Left lung (tissue), 10 donors: ENCODE data around the gene RANGRF. TPM values are rescaled to one million over a fixed set of nuclear protein-coding genes. Genes with fewer than 3 reads are reported as not detected.

ENCODE experiments used
- ATAC-seq: fragments of 200-7000 bp; cut with Tn5 transposase; one replicate; pipeline ENCODE4 v1.9.1; 2020; ENCODE audit warnings: moderate library complexity
- DNase-seq, 4 donors: peaks; one replicate each; pipeline ENCODE4 v3.0.0-alpha.2; 2013 to 2020
- H3K27ac ChIP-seq, 2 donors: fragments of 200-600 bp; sonication (generic) in 1 of 2; one replicate each; pipeline versions ENCODE4 v1.5.0 to v1.8.0; 2020 to 2021
- H3K27me3 ChIP-seq, 2 donors: fragments of 200-600 bp; sonication (generic) in 1 of 2; one replicate each; pipeline versions ENCODE4 v1.5.0 to v1.8.0; 2020 to 2021
- H3K36me3 ChIP-seq, 2 donors: fragments of 200-600 bp; sonication (generic) in 1 of 2; one replicate each; pipeline versions ENCODE4 v1.5.0 to v1.8.0; 2020 to 2021
- H3K4me1 ChIP-seq, 2 donors: fragments of 200-600 bp; one replicate each; pipeline ENCODE4 v1.8.0; 2021
- H3K4me3 ChIP-seq, 2 donors: fragments of 200-600 bp; sonication (generic) in 1 of 2; one replicate each; pipeline versions ENCODE4 v1.5.0 to v1.8.0; 2020 to 2021; ENCODE audit warnings: mild to moderate bottlenecking in 1 of 2
- H3K9me3 ChIP-seq, 2 donors: fragments of 200-600 bp; sonication (generic) in 1 of 2; one replicate each; pipeline versions ENCODE4 v1.5.0 to v1.8.0; 2020 to 2021
- intact Hi-C, 2 donors: fragments of 100-400 bp; cut with DNase I; formaldehyde crosslinking; loops; one replicate each; pipeline versions ENCODE4 v1.11.2 to v1.14.2; 2022
- polyA plus RNA-seq, 6 donors: library from polyadenylated mRNA; unstranded; fragments of 120-200 nt; gene quantifications; one replicate each; pipeline ENCODE4 v1.2.1, GENCODE V29; 2013; ENCODE audit not compliant: insufficient read length in 6 of 6
- total RNA-seq, 2 donors: library from RNA; stranded (reverse); fragmentation: NEBNext Ultra II Directional; extraction: Animal tissue kit (Norgen Biotek cat#: 25700); gene quantifications; one replicate each; pipeline ENCODE4 v1.2.1, GENCODE V29; 2021
- TF ChIP-seq, protein P1 (sequence below), 2 donors: fragments of 200-600 bp; sonication (generic) in 1 of 2; IDR thresholded peaks; one replicate each; pipeline versions ENCODE4 v1.5.0 to v1.8.0; 2021; ENCODE audit warnings: antibody characterized with exemption in 2 of 2
- donor health status: DM: no; HTN: yes; CAD: no.
- donor health status: DM: no; HTN: no; CAD: no.

RANGRF gene
- total and polyA plus RNA-seq, 8 donors = 22.9 to 33.2 (median 24.8) TPM

GRCh38 chr17:8337802-8338752, 49.6 kb downstream of the RANGRF start:
- Histone ChIP-seq H3K36me3 (no peaks in the 10 kb centered on the region), H3K9me3 (no peaks in the 10 kb centered on the region), H3K27me3 (no peaks in the 10 kb centered on the region), H3K27ac (no peak overlapping the region), H3K4me3 (no peak overlapping the region), H3K4me1 (peaks cover 0 to 6% of the 10 kb centered on the region in 2 donors)
- no peak for DNase-seq
- no peak for ATAC-seq
- intact Hi-C loops = no loop called here
- TF ChIP-seq, protein P1, sequence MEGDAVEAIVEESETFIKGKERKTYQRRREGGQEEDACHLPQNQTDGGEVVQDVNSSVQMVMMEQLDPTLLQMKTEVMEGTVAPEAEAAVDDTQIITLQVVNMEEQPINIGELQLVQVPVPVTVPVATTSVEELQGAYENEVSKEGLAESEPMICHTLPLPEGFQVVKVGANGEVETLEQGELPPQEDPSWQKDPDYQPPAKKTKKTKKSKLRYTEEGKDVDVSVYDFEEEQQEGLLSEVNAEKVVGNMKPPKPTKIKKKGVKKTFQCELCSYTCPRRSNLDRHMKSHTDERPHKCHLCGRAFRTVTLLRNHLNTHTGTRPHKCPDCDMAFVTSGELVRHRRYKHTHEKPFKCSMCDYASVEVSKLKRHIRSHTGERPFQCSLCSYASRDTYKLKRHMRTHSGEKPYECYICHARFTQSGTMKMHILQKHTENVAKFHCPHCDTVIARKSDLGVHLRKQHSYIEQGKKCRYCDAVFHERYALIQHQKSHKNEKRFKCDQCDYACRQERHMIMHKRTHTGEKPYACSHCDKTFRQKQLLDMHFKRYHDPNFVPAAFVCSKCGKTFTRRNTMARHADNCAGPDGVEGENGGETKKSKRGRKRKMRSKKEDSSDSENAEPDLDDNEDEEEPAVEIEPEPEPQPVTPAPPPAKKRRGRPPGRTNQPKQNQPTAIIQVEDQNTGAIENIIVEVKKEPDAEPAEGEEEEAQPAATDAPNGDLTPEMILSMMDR (IDR thresholded peaks at IDR 0.05) = no peak

DNA sequence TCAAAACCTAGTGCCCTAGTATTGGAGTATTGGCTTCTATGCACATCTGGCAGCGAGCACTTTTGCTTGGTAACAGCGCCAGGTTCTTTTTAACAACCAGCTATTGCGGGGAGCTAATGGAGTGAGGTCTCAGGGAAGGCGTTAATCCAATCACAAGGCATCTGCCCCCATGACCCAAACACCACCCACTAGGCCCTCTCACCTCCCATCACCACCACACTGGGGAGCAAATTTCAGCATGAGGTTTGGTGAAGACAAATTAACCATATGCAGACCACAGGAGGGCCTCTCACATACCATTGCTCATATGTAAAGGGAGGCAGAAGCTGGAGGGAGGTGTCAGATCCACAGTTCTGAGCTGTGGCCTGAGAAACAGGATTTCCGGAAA, 50.3 kb downstream of the RANGRF start:
- TF ChIP-seq, protein P1 (IDR thresholded peaks at IDR 0.05) = no peak

GRCh38 chr17:8339540-8339939, 51.1 kb downstream of the RANGRF start, which contains the start of gene ODF4:
TSS of gene ODF4 (plus strand) at chr17:8339840. CDS start at chr17:8340052, 212 bp downstream.
- Histone ChIP-seq H3K36me3 (no peaks in the 10 kb centered on the region), H3K27me3 (no peaks in the 10 kb centered on the region), H3K4me3 (no peak within 1 kb of the TSS), H3K27ac (no peak within 1 kb of the TSS), H3K4me1 (peaks cover 0 to 6% of the 10 kb centered on the region in 2 donors), H3K9me3 (no peaks in the 10 kb centered on the region)
- ATAC-seq (no peak), DNase-seq (no peak)
- TF ChIP-seq, protein P1 (IDR thresholded peaks at IDR 0.05) = no peak
- intact Hi-C loops = no loop called here

More for the DNA sequence above, 50.3 kb downstream of the RANGRF start:
- intact Hi-C loops = no loop called here
- Histone ChIP-seq H3K4me1 (peaks cover 0 to 6% of the 10 kb centered on the region in 2 donors), H3K4me3 (no peak overlapping the region), H3K27ac (no peak overlapping the region), H3K27me3 (no peaks in the 10 kb centered on the region), H3K9me3 (no peaks in the 10 kb centered on the region), H3K36me3 (no peaks in the 10 kb centered on the region)
- no peak for ATAC-seq
- DNase-seq = no peak

Other genes with a start within 250 kb of the RANGRF start
- gene ALOX15B, start 249.6 kb upstream of the RANGRF start, total RNA-seq = 100 to 1,000 TPM in 1 of 2 donors, 10 to 100 TPM in 1; 52.5 to 112 TPM
- under 1 TPM; 0.38 to 0.60 (median 0.45) TPM for gene ALOX15B, start 249.6 kb upstream of the RANGRF start, polyA plus RNA-seq
- under 1 TPM in 1 of 2 donors, not detected in 1; 0.32 TPM for gene ALOX12B, start 201.0 kb upstream of the RANGRF start, total RNA-seq
- gene ALOX12B, start 201.0 kb upstream of the RANGRF start, polyA plus RNA-seq = under 1 TPM in 4 of 6 donors, not detected in 2; 0.20 to 0.32 (median 0.26) TPM
- gene ALOXE3, start 170.2 kb upstream of the RANGRF start, total RNA-seq = under 1 TPM; 0.23 to 0.55 TPM
- gene ALOXE3, start 170.2 kb upstream of the RANGRF start, polyA plus RNA-seq = under 1 TPM in 2 of 6 donors, not detected in 4; 0.05 to 0.06 TPM
- gene HES7, start 164.6 kb upstream of the RANGRF start, total RNA-seq = under 1 TPM in 1 of 2 donors, not detected in 1; 0.52 TPM
- gene HES7, start 164.6 kb upstream of the RANGRF start, polyA plus RNA-seq = under 1 TPM in 2 of 6 donors, not detected in 4; 0.10 to 0.20 TPM
- gene PER1, start 136.3 kb upstream of the RANGRF start, total RNA-seq = 100 to 1,000 TPM; 101 to 111 TPM
- 10 to 100 TPM; 28.0 to 84.0 (median 41.4) TPM for gene PER1, start 136.3 kb upstream of the RANGRF start, polyA plus RNA-seq
- gene VAMP2, start 125.7 kb upstream of the RANGRF start, total RNA-seq = 10 to 100 TPM; 48.3 to 48.9 TPM
- 100 to 1,000 TPM in 4 of 6 donors, 10 to 100 TPM in 2; 86.2 to 108 (median 103) TPM for gene VAMP2, start 125.7 kb upstream of the RANGRF start, polyA plus RNA-seq
- 10 to 100 TPM; 15.0 to 15.9 TPM for gene TMEM107, start 112.3 kb upstream of the RANGRF start, total RNA-seq
- 10 to 100 TPM; 17.3 to 21.0 (median 19.7) TPM for gene TMEM107, start 112.3 kb upstream of the RANGRF start, polyA plus RNA-seq
- 10 to 100 TPM in 1 of 2 donors, 1 to 10 TPM in 1; 8.8 to 10.6 TPM for gene BORCS6, start 98.5 kb upstream of the RANGRF start, total RNA-seq
- gene BORCS6, start 98.5 kb upstream of the RANGRF start, polyA plus RNA-seq = 1 to 10 TPM; 2.4 to 4.1 (median 3.2) TPM
- gene AURKB, start 78.1 kb upstream of the RANGRF start, total RNA-seq = 10 to 100 TPM in 1 of 2 donors, 1 to 10 TPM in 1; 2.7 to 10.2 TPM
- gene AURKB, start 78.1 kb upstream of the RANGRF start, polyA plus RNA-seq = 10 to 100 TPM; 21.3 to 58.0 (median 36.6) TPM
- 10 to 100 TPM; 49.1 to 53.1 TPM for gene CTC1, start 40.6 kb upstream of the RANGRF start, total RNA-seq
- 10 to 100 TPM; 23.4 to 38.6 (median 32.2) TPM for gene CTC1, start 40.6 kb upstream of the RANGRF start, polyA plus RNA-seq
- gene PFAS, start 39.4 kb upstream of the RANGRF start, total RNA-seq = 10 to 100 TPM; 25.9 to 51.0 TPM
- gene PFAS, start 39.4 kb upstream of the RANGRF start, polyA plus RNA-seq = 10 to 100 TPM; 36.7 to 48.8 (median 41.7) TPM
- 10 to 100 TPM in 1 of 2 donors, 1 to 10 TPM in 1; 8.5 to 11.1 TPM for gene SLC25A35, start 6.7 kb downstream of the RANGRF start, total RNA-seq
- gene SLC25A35, start 6.7 kb downstream of the RANGRF start, polyA plus RNA-seq = 1 to 10 TPM; 2.6 to 4.8 (median 3.4) TPM
- gene ARHGEF15, start 21.6 kb downstream of the RANGRF start, total RNA-seq = 10 to 100 TPM; 18.4 to 25.4 TPM
- gene ARHGEF15, start 21.6 kb downstream of the RANGRF start, polyA plus RNA-seq = 10 to 100 TPM; 32.1 to 50.6 (median 39.1) TPM
- not detected for gene ODF4, start 51.2 kb downstream of the RANGRF start, total RNA-seq
- not detected for gene ODF4, start 51.2 kb downstream of the RANGRF start, polyA plus RNA-seq
- 1,000 to 10,000 TPM; 1,094 to 1,210 TPM for gene RPL26, start 94.5 kb downstream of the RANGRF start, total RNA-seq
- 1,000 to 10,000 TPM; 2,596 to 3,628 (median 3,265) TPM for gene RPL26, start 94.5 kb downstream of the RANGRF start, polyA plus RNA-seq
- gene RNF222, start 109.2 kb downstream of the RANGRF start, total RNA-seq = not detected
- under 1 TPM in 5 of 6 donors, not detected in 1; 0.08 to 0.15 (median 0.13) TPM for gene RNF222, start 109.2 kb downstream of the RANGRF start, polyA plus RNA-seq
- gene NDEL1, start 147.2 kb downstream of the RANGRF start, total RNA-seq = 10 to 100 TPM; 57.7 to 66.0 TPM
- 10 to 100 TPM; 60.8 to 84.1 (median 71.5) TPM for gene NDEL1, start 147.2 kb downstream of the RANGRF start, polyA plus RNA-seq